Glutamatergic neuron (in vitro differentiated cells): ENCODE measurements around the gene IQSEC2. TPM values are rescaled to one million over a fixed set of nuclear protein-coding genes. Genes with fewer than 3 reads are reported as not detected.
A peak's percentile ranks its signal among the peaks of the same experiment; 100 is the strongest.

Experiments
- DNase-seq: peaks from one replicate; pipeline ENCODE4 v3.0.0; 2022
- H3K27ac Mint-ChIP-seq: one replicate; pipeline ENCODE4 v1.8.0; 2020; ENCODE audit warnings: mild to moderate bottlenecking, mixed read lengths, inconsistent platforms; ENCODE audit not compliant: unreplicated experiment
- H3K27me3 Mint-ChIP-seq: one replicate; pipeline ENCODE4 v1.8.0; 2020; ENCODE audit warnings: mild to moderate bottlenecking, moderate library complexity, mixed read lengths, inconsistent platforms; ENCODE audit not compliant: unreplicated experiment
- H3K36me3 Mint-ChIP-seq: one replicate; pipeline ENCODE4 v1.8.0; 2020; ENCODE audit warnings: mild to moderate bottlenecking, mixed read lengths, inconsistent platforms; ENCODE audit not compliant: unreplicated experiment
- H3K4me1 Mint-ChIP-seq: one replicate; pipeline ENCODE4 v1.8.0; 2020; ENCODE audit warnings: mild to moderate bottlenecking, low read depth, mixed read lengths, inconsistent platforms; ENCODE audit not compliant: unreplicated experiment
- H3K4me3 Mint-ChIP-seq: one replicate; pipeline ENCODE4 v1.8.0; 2020; ENCODE audit warnings: mild to moderate bottlenecking, mixed read lengths, inconsistent platforms; ENCODE audit not compliant: unreplicated experiment
- H3K9me3 Mint-ChIP-seq: one replicate; pipeline ENCODE4 v1.8.0; 2020; ENCODE audit warnings: mild to moderate bottlenecking, moderate library complexity, mixed read lengths, inconsistent platforms; ENCODE audit not compliant: unreplicated experiment
- total RNA-seq: library from RNA; stranded (reverse); fragmentation: NEBNext Ultra II Directional; extraction: Animal tissue kit (Norgen Biotek cat#: 25700); gene quantifications from one replicate; pipeline ENCODE4 v1.2.1, GENCODE V29; 2021; ENCODE audit not compliant: unreplicated experiment
- TF ChIP-seq, protein P1 (sequence below): fragments of 200-600 bp; sonication (generic); IDR thresholded peaks from one replicate; pipeline ENCODE4 v1.5.0; 2021; ENCODE audit not compliant: partially characterized antibody, unreplicated experiment

IQSEC2 gene
- total RNA-seq, 1 donor from 2014 or later, result 1.6 TPM

DNA sequence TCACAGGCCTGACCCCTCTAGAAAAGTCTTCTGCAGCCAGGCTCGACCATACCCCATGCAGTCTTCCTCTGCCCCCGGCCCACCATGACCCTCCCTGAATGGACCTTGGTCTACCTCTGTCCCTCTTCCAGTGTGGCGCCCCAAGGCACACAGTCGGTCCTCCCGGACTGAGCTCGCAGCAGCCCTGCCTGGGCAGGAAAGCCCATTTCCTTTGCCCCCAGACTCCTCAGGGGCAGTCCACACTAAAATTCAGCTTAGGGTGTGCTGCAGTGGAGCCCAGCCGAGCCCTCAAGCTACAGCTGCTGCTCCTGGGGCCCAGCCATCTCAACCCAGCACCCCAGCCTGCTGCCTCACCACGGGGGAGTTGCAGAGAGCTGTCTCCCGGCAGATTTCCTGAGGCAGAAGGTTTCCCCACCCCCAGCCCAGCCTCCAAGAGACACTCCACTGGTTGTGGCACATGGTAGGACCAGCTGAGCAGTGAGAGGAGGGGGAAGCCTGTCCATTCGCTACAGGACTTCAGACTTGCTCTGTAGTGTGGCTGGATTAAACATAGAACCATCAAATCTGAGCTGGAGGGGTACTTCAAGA, 37.5 kb upstream of the IQSEC2 start:
- Mint-ChIP-seq H3K4me3 (peak overlapping the region; percentile 86), H3K27me3 (peaks cover 13% of the 10 kb centered on the region), H3K27ac (peak overlapping the region; percentile 68), H3K4me1 (no peaks in the 10 kb centered on the region), H3K9me3 (peaks cover 6% of the 10 kb centered on the region), H3K36me3 (no peaks in the 10 kb centered on the region)
- no peak for DNase-seq
- TF ChIP-seq, protein P1, sequence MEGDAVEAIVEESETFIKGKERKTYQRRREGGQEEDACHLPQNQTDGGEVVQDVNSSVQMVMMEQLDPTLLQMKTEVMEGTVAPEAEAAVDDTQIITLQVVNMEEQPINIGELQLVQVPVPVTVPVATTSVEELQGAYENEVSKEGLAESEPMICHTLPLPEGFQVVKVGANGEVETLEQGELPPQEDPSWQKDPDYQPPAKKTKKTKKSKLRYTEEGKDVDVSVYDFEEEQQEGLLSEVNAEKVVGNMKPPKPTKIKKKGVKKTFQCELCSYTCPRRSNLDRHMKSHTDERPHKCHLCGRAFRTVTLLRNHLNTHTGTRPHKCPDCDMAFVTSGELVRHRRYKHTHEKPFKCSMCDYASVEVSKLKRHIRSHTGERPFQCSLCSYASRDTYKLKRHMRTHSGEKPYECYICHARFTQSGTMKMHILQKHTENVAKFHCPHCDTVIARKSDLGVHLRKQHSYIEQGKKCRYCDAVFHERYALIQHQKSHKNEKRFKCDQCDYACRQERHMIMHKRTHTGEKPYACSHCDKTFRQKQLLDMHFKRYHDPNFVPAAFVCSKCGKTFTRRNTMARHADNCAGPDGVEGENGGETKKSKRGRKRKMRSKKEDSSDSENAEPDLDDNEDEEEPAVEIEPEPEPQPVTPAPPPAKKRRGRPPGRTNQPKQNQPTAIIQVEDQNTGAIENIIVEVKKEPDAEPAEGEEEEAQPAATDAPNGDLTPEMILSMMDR, result no peak

DNA sequence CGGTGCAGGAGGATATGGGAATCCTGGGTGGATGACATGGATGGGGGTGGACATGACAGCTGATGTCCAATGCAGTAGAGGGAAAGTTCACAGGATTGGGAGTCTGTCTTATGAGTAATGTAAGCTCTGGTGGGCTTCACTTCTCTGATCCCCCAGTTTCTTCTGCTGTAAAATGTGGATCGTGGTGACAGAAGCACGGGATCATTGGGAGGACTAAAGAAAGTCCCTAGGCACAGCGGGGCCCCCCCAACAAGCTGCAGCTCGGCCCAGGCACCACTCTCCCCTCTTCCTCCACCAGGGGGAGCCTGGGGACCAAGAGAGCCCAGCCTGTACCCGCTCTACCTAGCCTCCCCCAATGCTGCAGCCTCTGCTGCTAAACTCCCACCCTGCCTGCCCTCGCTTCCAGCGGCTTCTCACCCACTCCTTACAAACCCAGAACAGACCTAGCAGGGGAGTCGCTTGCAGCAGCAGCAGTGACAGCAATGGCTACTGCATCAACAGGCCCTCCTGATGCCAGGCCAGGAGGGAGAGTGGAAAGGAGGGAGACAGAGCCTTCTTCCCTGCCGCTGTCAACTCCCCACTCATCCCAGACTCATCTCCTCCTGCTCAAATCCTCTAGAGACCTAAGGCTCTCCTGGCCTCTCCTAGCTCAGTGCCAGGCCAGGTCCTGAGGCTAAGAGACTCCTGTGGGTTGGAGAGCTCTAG, 36.1 kb upstream of the IQSEC2 start:
- peaks cover 6% of the 10 kb centered on the region for H3K9me3 Mint-ChIP-seq
- TF ChIP-seq, protein P1, result peak; percentile 73

DNA sequence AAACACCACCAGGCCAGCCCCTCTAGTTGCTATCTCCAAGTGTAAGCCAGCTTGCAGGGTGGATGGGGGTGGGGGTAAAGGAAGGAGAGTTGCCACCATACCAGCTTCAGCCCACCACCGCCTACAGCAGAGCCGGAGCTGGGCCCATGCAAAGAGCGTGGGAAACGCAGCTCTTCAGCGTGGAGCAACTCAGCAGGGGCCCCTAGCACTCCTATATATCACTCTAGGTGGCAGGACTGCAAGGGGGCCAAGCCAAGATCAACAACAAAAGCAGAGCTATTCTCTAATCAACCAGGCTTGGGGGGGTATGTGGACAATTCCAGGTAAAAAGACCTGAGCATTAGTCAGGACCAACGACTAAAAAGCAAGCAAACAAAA, 35.5 kb upstream of the IQSEC2 start:
- Mint-ChIP-seq H3K9me3 (peaks cover 6% of the 10 kb centered on the region), H3K27ac (no peak overlapping the region), H3K4me3 (no peak overlapping the region), H3K4me1 (no peaks in the 10 kb centered on the region), H3K36me3 (no peaks in the 10 kb centered on the region), H3K27me3 (peaks cover 7% of the 10 kb centered on the region)
- DNase-seq, result no peak
- TF ChIP-seq, protein P1, result no peak

More for the DNA sequence above, 36.1 kb upstream of the IQSEC2 start:
- Mint-ChIP-seq H3K27ac (no peak overlapping the region), H3K4me1 (no peaks in the 10 kb centered on the region), H3K4me3 (peak overlapping the region; percentile 6), H3K27me3 (peaks cover 13% of the 10 kb centered on the region), H3K36me3 (no peaks in the 10 kb centered on the region)
- DNase-seq, result peak; percentile 75

DNA sequence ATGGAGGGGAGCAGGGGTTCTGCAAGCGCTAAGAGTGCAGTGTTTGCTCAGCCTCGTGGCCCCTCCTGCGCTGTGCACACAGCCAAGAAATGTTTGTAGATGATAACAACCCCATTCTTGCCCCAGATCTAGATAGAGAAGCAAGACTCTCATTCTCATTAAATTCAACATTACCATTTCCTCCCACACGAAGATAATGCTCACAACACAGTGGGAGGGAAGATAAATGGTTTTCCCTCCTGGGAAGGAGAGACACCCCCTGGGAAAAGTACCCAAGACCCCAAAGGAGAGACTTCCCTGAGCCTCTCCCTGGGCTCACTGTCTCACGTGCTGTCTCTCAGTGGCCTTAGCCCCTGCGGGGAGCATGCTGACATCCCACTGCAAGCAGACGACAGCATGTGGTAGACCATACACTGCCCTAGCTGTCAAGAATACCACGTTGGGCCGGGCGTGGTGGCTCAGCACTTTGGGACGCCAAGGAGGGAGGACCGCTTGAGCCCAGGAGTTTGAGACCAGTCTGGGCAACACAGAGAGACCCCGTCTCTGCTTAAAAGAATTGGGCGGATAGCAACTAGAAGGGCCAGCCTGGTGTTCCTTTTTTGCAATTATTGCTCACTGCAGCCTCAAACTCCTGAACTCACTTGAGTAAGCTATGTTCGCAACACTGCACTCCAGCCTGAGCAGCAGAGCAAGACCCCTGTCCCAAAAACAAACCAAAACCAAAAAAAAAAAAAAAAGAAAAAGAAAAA, 34.9 kb upstream of the IQSEC2 start:
- H3K27me3 Mint-ChIP-seq, result peaks cover 2% of the 10 kb centered on the region
- H3K9me3 Mint-ChIP-seq, result peaks cover 6% of the 10 kb centered on the region
- H3K27ac Mint-ChIP-seq, result no peak overlapping the region
- H3K36me3 Mint-ChIP-seq, result no peaks in the 10 kb centered on the region
- no peaks in the 10 kb centered on the region for H3K4me1 Mint-ChIP-seq
- DNase-seq, result no peak
- H3K4me3 Mint-ChIP-seq, result no peak overlapping the region
- TF ChIP-seq, protein P1, result no peak

DNA sequence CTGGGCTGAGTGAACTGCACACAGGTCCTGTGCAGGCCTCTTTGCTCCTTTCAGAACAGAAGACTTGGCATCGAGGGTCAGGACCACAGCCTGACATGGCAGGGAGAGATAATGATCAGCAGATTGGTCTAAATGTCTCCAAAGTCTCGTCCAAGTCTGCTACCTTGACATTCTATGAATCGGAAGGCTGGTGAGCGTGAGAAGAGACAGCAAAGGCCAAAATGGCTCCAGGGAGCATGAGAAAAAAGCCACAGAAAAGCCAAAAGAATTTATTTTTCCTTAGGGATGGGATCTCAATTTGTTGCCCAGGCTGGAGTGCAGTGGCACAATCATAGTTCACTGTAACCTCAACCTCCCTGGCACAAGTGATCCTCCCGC, 32.3 kb upstream of the IQSEC2 start:
- H3K36me3 Mint-ChIP-seq, result no peaks in the 10 kb centered on the region
- H3K27ac Mint-ChIP-seq, result no peak overlapping the region
- H3K9me3 Mint-ChIP-seq, result peaks cover 6% of the 10 kb centered on the region
- no peaks in the 10 kb centered on the region for H3K4me1 Mint-ChIP-seq
- peaks cover 4% of the 10 kb centered on the region for H3K27me3 Mint-ChIP-seq
- no peak for DNase-seq
- TF ChIP-seq, protein P1, result no peak
- peak overlapping the region; percentile 46 for H3K4me3 Mint-ChIP-seq
